Measurements from ENCODE around the gene KLHL29. TPM values are rescaled to one million over a fixed set of nuclear protein-coding genes. Genes with fewer than 3 reads are reported as not detected.

The KLHL29 gene
- total and polyA plus RNA-seq, 2 experiments from 2014 or later: 1.5 to 6.5 TPM

GRCh38 chr2:23720705-23721453 lies 335.9 kb downstream of the KLHL29 start:
- Mint-ChIP-seq H3K27ac (no peak overlapping the region), H3K4me1 (no peaks in the 10 kb centered on the region), H3K4me3 (no peak overlapping the region), H3K27me3 (ENCODE audit: insufficient read depth, low read depth, poor library complexity) (peaks cover 7% of the 10 kb centered on the region), H3K9me3 (peaks cover 11% of the 10 kb centered on the region; the same call in 2 of the 3 replicates), H3K36me3 (ENCODE audit: low read depth) (peaks cover 15% of the 10 kb centered on the region)
- H3K79me2 ChIP-seq (replicated peaks; ENCODE audit: insufficient read depth): no peaks in the 10 kb centered on the region
- no peaks in the 10 kb centered on the region for H3K27me3 ChIP-seq (ENCODE audit: insufficient read depth)
- H3K4me3 ChIP-seq: no peak overlapping the region
- no peak overlapping the region for H3K27ac ChIP-seq (ENCODE audit: low read depth)
- H2AFZ ChIP-seq: no peak overlapping the region
- no peak overlapping the region for H3K4me2 ChIP-seq
- H3K36me3 ChIP-seq (ENCODE audit: insufficient read depth): no peaks in the 10 kb centered on the region
- no peaks in the 10 kb centered on the region for H3K4me1 ChIP-seq (ENCODE audit: insufficient read depth)
- H3F3A ChIP-seq (replicated peaks; ENCODE audit: low read depth): no peaks in the 10 kb centered on the region
- TF ChIP-seq JUNB (IDR thresholded peaks at IDR 0.05; ENCODE audit: unreplicated experiment) (no peak), EZH2phosphoT487 (IDR thresholded peaks at IDR 0.05; ENCODE audit: unreplicated experiment) (no peak), STAT1 (IDR thresholded peaks at IDR 0.05; ENCODE audit: unreplicated experiment) (no peak), ETS1 (IDR thresholded peaks at IDR 0.05) (no peak), EZH2 (IDR thresholded peaks at IDR 0.05; ENCODE audit: low read depth, unreplicated experiment) (no peak), ZNF462 (CRISPR knock-in tag; IDR thresholded peaks at IDR 0.05) (no peak), ZNF114 (CRISPR knock-in tag; IDR thresholded peaks at IDR 0.05) (no peak), CREB1 (CRISPR knock-in tag; IDR thresholded peaks at IDR 0.05; ENCODE audit: low read depth) (no peak), POLR2AphosphoS5 (IDR thresholded peaks at IDR 0.05; ENCODE audit: low read depth) (no peak), NANOG (IDR thresholded peaks at IDR 0.05; ENCODE audit: borderline replicate concordance) (no peak), ZNF331 (CRISPR knock-in tag; IDR thresholded peaks at IDR 0.05; ENCODE audit: low read depth) (no peak), REST (IDR thresholded peaks at IDR 0.05; ENCODE audit: unreplicated experiment) (no peak), CTCF (conservative IDR thresholded peaks at IDR 0.05; ENCODE audit: low read depth in 2 of 2) (no peak)
- ATAC-seq (peak; percentile 36; the same call in 2 of the 3 replicates), DNase-seq (ENCODE audit: low spot score) (no peak)
- no peaks in the 10 kb centered on the region for H4K20me1 ChIP-seq (replicated peaks; ENCODE audit: insufficient read depth)
- H3K9me2 ChIP-seq (ENCODE audit: insufficient read depth): peaks cover 4% of the 10 kb centered on the region; the same call in 1 of the 2 replicates
